HepG2 (cell line): Measurements from ENCODE around the gene ATP2C2. TPM values are rescaled to one million over a fixed set of nuclear protein-coding genes. Genes with fewer than 3 reads are reported as not detected.

Experiments used
- GPN1 ChIP-seq: sonication (generic); formaldehyde crosslinking; IDR thresholded peaks from 2 replicates; pipeline ENCODE4 v1.5.1; 2020; ENCODE audit warnings: missing genetic modification reagents, borderline replicate concordance
- IRX3 ChIP-seq: sonication (generic); formaldehyde crosslinking; IDR thresholded peaks from 2 replicates; pipeline ENCODE4 v1.8.1; 2023; ENCODE audit warnings: mild to moderate bottlenecking, low read depth, missing genetic modification reagents, borderline replicate concordance
- KLF15 ChIP-seq: sonication (generic); formaldehyde crosslinking; IDR thresholded peaks from 2 replicates; pipeline ENCODE4 v1.8.1; 2023; ENCODE audit warnings: borderline replicate concordance, mild to moderate bottlenecking, inconsistent platforms, missing genetic modification reagents, mixed read lengths
- LCORL ChIP-seq, 2 experiments: fragments of 450-650 bp in 1 of 2; sonication (generic) in 1 of 2; formaldehyde crosslinking in 1 of 2; IDR thresholded peaks; 2 replicates each; pipeline versions ENCODE4 v1.5.0 to v1.6.1; 2017 to 2020; ENCODE audit warnings: antibody characterized with exemption in 1 of 2, missing genetic modification reagents in 1 of 2
- RCOR2 ChIP-seq: IDR thresholded peaks from 2 replicates; pipeline ENCODE4 v1.6.1; 2016; ENCODE audit warnings: missing biosample characterization, missing genetic modification reagents
- TEAD2 ChIP-seq: sonication (generic); formaldehyde crosslinking; IDR thresholded peaks from 2 replicates; pipeline ENCODE4 v1.9.0; 2021; ENCODE audit warnings: missing genetic modification reagents
- ZBTB42 ChIP-seq: sonication (generic); formaldehyde crosslinking; IDR thresholded peaks from 2 replicates; pipeline ENCODE4 v1.5.0; 2020; ENCODE audit warnings: mild to moderate bottlenecking, missing genetic modification reagents
- ZNF256 ChIP-seq: sonication (generic); formaldehyde crosslinking; conservative IDR thresholded peaks from 2 replicates; pipeline ENCODE4 v1.4.0; 2020; ENCODE audit warnings: missing genetic modification reagents
- ZNF343 ChIP-seq: sonication (generic); formaldehyde crosslinking; IDR thresholded peaks from 2 replicates; pipeline ENCODE4 v1.4.0; 2020; ENCODE audit warnings: mild to moderate bottlenecking, missing genetic modification reagents
- ZNF460 ChIP-seq: sonication (generic); formaldehyde crosslinking; IDR thresholded peaks from 2 replicates; pipeline ENCODE4 v1.5.1; 2020; ENCODE audit warnings: missing genetic modification reagents, mild to moderate bottlenecking, borderline replicate concordance
- ZNF510 ChIP-seq: sonication (generic); formaldehyde crosslinking; IDR thresholded peaks from 2 replicates; pipeline ENCODE4 v1.4.0; 2020; ENCODE audit warnings: low read depth, mild to moderate bottlenecking, missing genetic modification reagents
- ZNF556 ChIP-seq: sonication (generic); formaldehyde crosslinking; IDR thresholded peaks from 2 replicates; pipeline ENCODE4 v1.4.0; 2020; ENCODE audit warnings: mild to moderate bottlenecking, missing genetic modification reagents, borderline replicate concordance
- ZNF607 ChIP-seq: sonication (generic); formaldehyde crosslinking; IDR thresholded peaks from 2 replicates; pipeline ENCODE4 v1.5.1; 2020; ENCODE audit warnings: missing genetic modification reagents, mild to moderate bottlenecking, borderline replicate concordance
- ZNF710 ChIP-seq: sonication (generic); formaldehyde crosslinking; IDR thresholded peaks from 2 replicates; pipeline ENCODE4 v1.5.0; 2020; ENCODE audit warnings: mild to moderate bottlenecking, missing genetic modification reagents, borderline replicate concordance
- ZNF883 ChIP-seq: sonication (generic); formaldehyde crosslinking; IDR thresholded peaks from 2 replicates; pipeline ENCODE4 v1.5.1; 2020; ENCODE audit warnings: mild to moderate bottlenecking, missing genetic modification reagents; ENCODE audit errors: not compliant biosample characterization
- polyA plus RNA-seq, 8 experiments: library from polyadenylated mRNA; depleted of rRNA in 3 of 8; stranded (reverse) in 7 of 8; unstranded in 1 of 8; fragments of >200 nt; fragmentation: Illumina TruSeq in 4 of 8; extraction: Trizol in 4 of 8; gene quantifications; 2 replicates each; pipeline versions ENCODE4 v1.2.1 to v1.2.3, GENCODE V29; 2011 to 2016; ENCODE audit warnings: low read depth in 4 of 8, missing spikeins in 1 of 8, mixed read lengths in 1 of 8; ENCODE audit not compliant: insufficient read depth in 1 of 8
- total RNA-seq, 5 experiments: library from RNA; depleted of rRNA; stranded (reverse); fragments of >200 nt; fragmentation: Illumina TruSeq; extraction: Trizol; gene quantifications; 2 replicates each; pipeline ENCODE4 v1.2.3, GENCODE V29; 2016; ENCODE audit warnings: low read depth in 1 of 5
- TF ChIP-seq, protein P1 (sequence below), 2 experiments: fragments of 450-650 bp in 1 of 2; sonication (generic) in 1 of 2; formaldehyde crosslinking; IDR thresholded peaks; 2 replicates each; pipeline versions ENCODE4 v1.5.0 to v1.8.0; 2020 to 2022; ENCODE audit warnings: mild to moderate bottlenecking in 1 of 2, missing genetic modification reagents in 1 of 2
- TF ChIP-seq, protein P2 (sequence below): sonication (generic); formaldehyde crosslinking; IDR thresholded peaks from 2 replicates; pipeline ENCODE4 v1.5.0; 2020; ENCODE audit warnings: mild to moderate bottlenecking, missing genetic modification reagents, borderline replicate concordance
- TF ChIP-seq, protein P3 (sequence below): sonication (generic); formaldehyde crosslinking; conservative IDR thresholded peaks from 2 replicates; pipeline ENCODE4 v1.8.1; 2023; ENCODE audit warnings: missing genetic modification reagents

The ATP2C2 gene
- total and polyA plus RNA-seq, 2 of the 13 experiments (the other 11 are each of a cell fraction or from before 2014, with no cell fraction given), result 0.07 TPM; not detected in 1

DNA sequence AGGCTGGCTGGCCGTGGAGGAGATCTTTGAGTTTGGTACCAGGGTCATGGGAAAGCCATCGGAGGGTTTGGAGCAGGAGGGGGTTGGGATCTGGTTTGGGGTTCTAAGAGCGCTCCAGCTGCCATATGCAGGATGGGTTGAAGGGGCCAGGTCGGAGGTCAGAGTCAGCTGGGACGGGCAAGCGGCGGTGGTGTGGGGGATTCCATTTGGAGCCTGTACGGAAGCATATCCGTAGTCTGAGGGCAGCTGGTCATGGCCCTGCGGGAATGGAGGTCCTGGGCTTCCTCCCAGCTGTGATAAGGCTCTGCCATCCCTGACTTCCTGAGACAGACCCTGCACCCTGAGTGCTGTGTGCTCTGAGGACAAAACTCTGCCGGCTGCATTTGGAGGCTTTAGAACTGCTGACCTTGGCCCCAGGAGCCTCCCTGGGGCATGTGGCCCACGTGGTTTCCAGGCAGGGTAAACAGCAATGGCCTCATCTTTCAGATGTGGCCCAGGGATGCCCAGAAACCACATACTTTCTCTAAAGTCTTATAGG lies 46.5 kb downstream of the ATP2C2 start (continued):
- TF ChIP-seq, protein P1, sequence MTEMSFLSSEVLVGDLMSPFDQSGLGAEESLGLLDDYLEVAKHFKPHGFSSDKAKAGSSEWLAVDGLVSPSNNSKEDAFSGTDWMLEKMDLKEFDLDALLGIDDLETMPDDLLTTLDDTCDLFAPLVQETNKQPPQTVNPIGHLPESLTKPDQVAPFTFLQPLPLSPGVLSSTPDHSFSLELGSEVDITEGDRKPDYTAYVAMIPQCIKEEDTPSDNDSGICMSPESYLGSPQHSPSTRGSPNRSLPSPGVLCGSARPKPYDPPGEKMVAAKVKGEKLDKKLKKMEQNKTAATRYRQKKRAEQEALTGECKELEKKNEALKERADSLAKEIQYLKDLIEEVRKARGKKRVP (CRISPR knock-in tag; IDR thresholded peaks at IDR 0.05), result no peak
- TF ChIP-seq, protein P2, sequence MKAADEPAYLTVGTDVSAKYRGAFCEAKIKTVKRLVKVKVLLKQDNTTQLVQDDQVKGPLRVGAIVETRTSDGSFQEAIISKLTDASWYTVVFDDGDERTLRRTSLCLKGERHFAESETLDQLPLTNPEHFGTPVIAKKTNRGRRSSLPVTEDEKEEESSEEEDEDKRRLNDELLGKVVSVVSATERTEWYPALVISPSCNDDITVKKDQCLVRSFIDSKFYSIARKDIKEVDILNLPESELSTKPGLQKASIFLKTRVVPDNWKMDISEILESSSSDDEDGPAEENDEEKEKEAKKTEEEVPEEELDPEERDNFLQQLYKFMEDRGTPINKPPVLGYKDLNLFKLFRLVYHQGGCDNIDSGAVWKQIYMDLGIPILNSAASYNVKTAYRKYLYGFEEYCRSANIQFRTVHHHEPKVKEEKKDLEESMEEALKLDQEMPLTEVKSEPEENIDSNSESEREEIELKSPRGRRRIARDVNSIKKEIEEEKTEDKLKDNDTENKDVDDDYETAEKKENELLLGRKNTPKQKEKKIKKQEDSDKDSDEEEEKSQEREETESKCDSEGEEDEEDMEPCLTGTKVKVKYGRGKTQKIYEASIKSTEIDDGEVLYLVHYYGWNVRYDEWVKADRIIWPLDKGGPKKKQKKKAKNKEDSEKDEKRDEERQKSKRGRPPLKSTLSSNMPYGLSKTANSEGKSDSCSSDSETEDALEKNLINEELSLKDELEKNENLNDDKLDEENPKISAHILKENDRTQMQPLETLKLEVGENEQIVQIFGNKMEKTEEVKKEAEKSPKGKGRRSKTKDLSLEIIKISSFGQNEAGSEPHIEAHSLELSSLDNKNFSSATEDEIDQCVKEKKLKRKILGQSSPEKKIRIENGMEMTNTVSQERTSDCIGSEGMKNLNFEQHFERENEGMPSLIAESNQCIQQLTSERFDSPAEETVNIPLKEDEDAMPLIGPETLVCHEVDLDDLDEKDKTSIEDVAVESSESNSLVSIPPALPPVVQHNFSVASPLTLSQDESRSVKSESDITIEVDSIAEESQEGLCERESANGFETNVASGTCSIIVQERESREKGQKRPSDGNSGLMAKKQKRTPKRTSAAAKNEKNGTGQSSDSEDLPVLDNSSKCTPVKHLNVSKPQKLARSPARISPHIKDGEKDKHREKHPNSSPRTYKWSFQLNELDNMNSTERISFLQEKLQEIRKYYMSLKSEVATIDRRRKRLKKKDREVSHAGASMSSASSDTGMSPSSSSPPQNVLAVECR, result peak; percentile 56; the same call in 1 of the 2 replicates
- TF ChIP-seq ZNF607 (CRISPR knock-in tag), result peak; percentile 58; the same call in 1 of the 2 replicates
- TF ChIP-seq IRX3 (CRISPR knock-in tag), result no peak
- 0 out of 2 replicates have a peak, but pooled peaks have one; percentile 25 for TF ChIP-seq KLF15 (CRISPR knock-in tag)
- no peak for TF ChIP-seq ZNF343 (CRISPR knock-in tag)
- peak; percentile 64; the same call in 1 of the 2 replicates for TF ChIP-seq ZNF710
- TF ChIP-seq, protein P3, sequence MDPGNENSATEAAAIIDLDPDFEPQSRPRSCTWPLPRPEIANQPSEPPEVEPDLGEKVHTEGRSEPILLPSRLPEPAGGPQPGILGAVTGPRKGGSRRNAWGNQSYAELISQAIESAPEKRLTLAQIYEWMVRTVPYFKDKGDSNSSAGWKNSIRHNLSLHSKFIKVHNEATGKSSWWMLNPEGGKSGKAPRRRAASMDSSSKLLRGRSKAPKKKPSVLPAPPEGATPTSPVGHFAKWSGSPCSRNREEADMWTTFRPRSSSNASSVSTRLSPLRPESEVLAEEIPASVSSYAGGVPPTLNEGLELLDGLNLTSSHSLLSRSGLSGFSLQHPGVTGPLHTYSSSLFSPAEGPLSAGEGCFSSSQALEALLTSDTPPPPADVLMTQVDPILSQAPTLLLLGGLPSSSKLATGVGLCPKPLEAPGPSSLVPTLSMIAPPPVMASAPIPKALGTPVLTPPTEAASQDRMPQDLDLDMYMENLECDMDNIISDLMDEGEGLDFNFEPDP (CRISPR knock-in tag), result no peak
- TF ChIP-seq ZNF883, result peak; percentile 58
- peak; percentile 72; the same call in 1 of the 2 replicates for TF ChIP-seq RCOR2
- no peak; the same call in 1 of the 2 replicates for TF ChIP-seq ZNF460
- no peak for TF ChIP-seq ZNF256
- TF ChIP-seq LCORL (IDR thresholded peaks at IDR 0.05), result no peak
- peak; percentile 97 for TF ChIP-seq LCORL (CRISPR knock-in tag; IDR thresholded peaks at IDR 0.05)
- TF ChIP-seq TEAD2 (CRISPR knock-in tag), result no peak
- no peak for TF ChIP-seq ZNF510
- TF ChIP-seq ZBTB42 (CRISPR knock-in tag), result 0 out of 2 replicates have a peak, but pooled peaks have one; percentile 41
- no peak for TF ChIP-seq GPN1 (CRISPR knock-in tag)
- no peak for TF ChIP-seq ZNF556 (CRISPR knock-in tag)
